Stimulated activated CD4-positive, alpha-beta T cell treated with anti-CD3 and anti-CD28 coated beads, Interleukin-2, amount 100 ng/mL, for 48 hours (primary cell): ENCODE data around the gene TRAPPC3.
"Not testable (repeated sequence)": the region's sequence is repeated elsewhere in the genome, so short reads cannot be mapped to it uniquely, and the experiment has no call there.

Experiments used
- DNase-seq, 2 donors: peaks; one replicate each; pipeline ENCODE4 v3.0.0-alpha.2; 2020

TRAPPC3 gene

DNA sequence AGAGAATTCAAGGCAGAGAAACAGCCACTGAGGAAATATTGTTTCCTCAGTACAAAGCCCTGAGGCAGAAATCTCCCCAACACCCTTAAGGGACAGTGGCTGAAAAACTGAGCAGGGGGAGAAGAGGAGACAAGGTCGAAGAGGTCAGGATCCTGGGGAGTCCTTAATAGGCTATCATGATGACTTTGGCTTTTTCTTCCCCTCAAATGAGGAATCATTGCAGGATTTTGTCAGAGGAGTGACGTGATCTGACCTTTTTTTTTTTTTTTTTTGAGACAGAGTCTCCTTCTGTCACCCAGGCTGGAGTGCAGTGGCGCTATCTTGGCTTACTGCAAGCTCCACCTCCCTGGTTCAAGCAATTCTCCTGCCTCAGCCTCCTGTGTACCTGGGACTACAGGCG, 16.9 kb upstream of the TRAPPC3 start:
- no peak for DNase-seq

DNA sequence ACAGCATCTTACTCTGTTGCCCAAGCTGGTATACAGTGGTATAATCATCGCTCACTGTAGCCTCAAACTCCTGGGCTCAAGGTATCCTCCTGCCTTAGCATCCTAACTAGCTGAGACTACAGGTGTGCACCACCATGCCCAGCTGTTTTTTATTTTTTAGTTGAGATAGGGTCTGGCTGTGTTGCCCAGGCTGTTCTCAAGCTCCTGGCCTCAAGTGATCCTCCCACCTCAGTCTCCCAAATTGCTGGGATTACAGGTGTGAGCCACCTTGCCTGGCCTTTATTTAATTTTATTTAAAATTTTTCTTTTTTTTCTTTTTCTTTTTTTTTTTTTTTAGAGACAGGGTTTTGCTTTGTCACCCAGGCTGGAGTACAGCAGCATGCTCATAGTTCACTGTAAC, 15.9 kb upstream of the TRAPPC3 start:
- no peak for DNase-seq

DNA sequence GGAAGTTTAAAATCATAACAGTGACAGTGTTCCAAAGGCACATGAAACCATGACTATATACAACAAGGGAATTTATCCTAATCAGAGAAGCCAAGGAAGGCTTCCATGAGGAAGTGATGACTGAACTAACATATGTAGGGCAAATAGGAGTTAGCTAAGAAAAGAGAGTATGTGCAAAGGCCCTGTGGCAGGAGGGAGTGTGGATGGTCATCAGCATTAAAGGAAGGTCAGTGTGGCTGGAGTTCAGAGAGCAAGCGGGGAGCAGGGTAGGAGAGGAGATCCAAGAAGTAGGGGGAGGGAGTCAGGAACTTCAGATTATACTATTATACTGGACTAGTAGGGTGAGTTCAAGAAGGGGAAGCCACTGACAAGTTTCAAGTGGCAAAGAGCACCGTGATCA, 15.1 kb upstream of the TRAPPC3 start:
- DNase-seq = no peak

DNA sequence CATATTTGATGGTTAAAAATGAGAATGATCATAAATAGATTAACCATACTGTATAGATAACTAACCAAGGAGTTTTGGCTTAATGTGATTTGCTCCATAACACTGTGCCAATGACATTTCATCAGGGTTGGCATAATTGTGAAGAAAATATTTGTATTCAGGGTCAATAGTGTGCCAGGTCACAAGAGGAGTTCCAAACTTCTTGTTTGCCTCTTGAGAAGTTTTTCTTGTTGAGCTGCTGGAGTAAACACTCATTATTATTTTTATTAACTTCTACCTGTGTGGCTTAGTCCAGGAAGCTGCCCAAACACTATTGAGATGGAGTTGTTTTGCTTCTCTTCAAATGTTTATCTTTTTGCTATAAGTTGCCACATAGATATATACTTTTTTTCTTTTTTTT, 14.1 kb upstream of the TRAPPC3 start:
- no peak for DNase-seq

DNA sequence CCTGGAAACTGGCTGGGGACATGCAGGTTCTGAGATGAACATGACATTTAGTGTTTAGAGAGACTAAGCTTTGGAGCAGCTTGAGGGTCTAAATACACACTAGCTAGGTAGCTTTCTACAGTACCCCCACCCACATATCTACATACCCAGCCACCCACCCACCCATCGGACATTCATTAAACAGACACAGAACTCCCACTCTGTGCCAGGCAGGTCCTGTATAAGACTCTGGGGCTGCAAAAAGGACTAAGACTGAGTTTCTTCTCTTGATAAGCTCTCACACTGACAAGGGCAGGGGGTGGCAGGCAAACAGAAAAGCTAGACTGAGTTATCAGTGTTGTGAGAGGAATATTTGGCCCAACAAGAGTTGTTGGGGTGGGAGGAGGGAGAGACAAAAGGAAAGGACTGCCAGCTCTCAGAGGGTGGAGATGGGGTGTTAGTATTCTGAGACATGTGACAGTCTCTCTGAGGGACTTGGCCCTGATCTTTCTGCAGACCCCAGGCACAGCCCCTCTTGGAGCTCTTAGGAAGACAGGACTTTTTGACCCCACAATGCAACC, 13.5 kb upstream of the TRAPPC3 start:
- no peak for DNase-seq

DNA sequence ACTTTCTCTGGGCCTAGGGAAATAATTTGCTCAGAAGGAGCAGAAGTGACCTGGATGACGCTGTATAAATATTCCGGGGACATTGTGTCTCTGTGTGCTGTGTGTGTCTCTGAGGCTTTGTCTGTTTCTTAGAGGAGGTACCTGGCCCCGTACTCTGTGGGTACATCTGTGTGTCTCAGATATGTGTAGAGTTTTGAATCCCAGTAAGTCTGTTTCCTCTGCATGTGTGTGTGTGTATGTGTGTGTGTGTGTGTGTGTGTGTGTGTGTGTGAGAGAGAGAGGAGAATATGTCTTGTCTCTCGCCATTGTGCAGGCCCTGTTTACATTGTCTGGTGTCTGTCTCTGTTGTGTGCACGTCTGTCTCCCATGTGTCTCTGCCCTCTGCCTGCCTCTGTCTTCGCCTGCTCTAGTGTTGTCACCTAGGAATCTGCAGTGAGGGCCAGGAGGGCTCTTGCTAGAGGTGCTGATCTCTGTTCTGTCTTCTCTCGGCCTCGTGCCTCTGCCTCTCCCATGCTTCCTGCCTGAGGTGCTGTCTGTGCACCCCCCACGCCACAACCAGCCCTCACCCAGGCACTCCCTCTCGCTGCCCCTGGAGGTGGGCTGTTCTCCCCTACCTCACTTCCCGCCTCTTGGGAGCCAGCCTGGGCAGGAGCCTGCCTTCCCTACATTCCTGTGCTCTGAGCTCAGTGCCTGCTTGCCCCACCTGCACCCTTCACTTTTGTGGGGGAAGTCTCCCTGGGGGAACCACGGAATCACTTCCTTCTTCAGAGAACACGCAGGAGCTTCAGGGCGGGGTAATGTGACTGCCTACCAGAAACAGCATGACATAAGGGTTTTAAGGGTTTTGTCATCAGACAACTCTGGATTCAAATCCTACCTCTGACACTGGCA, 12.6 kb upstream of the TRAPPC3 start:
- peak in 1 of 2 donors; percentile 37 for DNase-seq

DNA sequence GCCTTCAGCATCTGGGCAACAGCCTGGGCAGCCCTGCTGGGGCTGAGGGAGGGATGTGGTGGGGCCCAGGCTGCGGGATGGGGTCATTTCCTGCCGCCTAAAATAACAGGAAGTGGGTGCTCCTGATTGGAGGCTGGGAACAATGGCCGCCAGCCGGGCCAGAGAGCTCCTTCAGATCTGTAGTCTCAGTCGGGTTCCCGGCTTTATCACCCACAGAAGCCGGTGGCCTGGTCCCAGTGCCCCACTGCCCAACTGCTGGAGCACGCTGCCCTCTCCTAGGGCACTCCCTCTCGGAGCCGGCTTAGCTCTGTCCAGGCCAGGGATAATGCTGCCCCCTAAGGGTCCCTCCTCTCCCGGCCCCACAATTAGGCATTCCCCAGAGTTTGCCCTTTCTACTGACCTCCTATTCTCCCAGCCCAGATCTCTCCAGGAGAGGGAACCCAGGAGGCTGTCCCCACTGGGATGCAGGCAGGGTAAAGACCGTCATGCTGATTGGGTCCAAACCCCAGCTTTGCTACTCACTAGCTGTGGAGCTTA, 11.7 kb upstream of the TRAPPC3 start:
- DNase-seq = peak; percentile 63 to 64

DNA sequence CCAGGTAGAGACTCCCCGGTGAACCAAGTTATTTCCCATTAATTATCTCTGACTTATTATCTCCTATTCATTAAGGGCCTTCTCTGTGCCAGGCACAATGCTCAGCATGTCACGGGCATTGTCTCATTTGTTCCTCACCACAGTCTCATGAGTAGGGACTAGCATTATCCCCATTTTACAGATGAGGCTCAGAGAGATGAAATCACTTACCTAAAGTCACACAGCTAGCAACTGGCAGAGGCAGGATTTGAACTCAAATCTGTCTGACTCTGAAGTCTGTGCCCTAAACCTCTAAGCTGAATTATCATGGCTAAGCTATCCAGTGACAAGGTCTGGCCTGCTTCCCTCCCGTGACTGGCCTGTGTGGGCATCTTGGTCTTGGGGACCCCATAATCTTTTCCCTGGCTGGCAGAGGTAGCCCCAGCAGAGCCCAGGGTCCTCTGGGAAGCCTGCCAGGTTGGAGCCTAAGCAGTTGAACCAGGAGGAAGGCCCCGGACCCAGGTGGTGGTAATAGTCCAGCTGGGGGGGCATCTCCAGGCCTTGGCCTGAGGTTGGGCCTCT, 11.2 kb upstream of the TRAPPC3 start:
- DNase-seq = no peak

DNA sequence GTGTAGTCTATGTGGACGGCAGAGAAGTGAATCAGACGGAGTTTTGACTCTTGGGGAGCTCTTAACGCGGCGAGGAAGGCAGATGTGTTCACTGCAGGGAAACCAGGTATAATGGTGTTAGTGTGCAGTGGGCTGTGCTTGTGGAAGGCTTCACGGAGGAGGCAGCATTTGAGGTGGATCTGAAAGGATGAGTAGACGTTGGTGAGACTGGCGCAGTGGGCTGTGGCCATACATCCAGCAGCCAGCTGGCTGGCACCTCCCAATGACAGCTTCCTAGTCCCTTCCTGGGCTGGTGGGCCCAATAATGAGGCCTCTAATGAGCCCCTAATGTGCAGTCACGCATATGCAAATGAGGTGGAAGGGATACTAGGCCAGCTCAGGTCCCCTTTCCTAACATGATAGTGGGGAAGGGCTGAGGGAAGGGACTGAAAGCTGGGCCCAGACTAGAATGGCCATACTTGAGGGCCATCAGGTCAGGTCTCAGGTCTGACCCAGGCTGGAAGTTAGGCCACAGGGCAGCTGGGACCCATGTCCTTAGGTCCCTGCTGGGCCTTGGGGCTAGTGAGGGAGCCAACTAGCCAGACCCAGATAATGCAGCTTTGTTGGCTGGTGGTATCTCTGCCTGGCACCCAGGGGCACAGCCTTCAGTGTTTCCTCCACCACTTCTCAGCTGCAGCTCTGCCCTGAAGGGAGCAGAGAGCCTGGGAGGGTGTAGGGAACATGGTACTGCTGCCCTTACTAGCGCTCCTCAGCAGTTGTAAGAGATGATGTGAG, 10.5 kb upstream of the TRAPPC3 start:
- no peak for DNase-seq

DNA sequence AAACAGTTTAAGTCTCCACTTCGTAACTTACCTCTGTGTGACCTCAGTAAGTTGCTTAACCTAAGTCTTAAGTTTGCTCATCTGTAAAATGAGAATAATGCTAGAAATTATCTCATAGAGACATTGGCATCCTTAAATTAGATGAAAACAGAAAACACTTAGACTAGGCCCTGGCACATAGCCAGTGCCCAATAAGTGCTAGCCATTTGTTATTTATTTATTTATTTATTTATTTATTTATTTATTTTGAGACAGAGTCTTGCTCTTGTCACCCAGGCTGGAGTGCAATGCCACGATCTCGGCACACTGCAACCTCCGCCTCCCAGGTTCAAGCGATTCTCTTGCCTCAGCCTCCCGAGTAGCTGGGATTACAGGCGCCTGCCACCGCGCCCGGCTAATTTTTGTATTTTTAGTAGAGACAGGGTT, 9.6 kb upstream of the TRAPPC3 start:
- not testable (repeated sequence) for DNase-seq

DNA sequence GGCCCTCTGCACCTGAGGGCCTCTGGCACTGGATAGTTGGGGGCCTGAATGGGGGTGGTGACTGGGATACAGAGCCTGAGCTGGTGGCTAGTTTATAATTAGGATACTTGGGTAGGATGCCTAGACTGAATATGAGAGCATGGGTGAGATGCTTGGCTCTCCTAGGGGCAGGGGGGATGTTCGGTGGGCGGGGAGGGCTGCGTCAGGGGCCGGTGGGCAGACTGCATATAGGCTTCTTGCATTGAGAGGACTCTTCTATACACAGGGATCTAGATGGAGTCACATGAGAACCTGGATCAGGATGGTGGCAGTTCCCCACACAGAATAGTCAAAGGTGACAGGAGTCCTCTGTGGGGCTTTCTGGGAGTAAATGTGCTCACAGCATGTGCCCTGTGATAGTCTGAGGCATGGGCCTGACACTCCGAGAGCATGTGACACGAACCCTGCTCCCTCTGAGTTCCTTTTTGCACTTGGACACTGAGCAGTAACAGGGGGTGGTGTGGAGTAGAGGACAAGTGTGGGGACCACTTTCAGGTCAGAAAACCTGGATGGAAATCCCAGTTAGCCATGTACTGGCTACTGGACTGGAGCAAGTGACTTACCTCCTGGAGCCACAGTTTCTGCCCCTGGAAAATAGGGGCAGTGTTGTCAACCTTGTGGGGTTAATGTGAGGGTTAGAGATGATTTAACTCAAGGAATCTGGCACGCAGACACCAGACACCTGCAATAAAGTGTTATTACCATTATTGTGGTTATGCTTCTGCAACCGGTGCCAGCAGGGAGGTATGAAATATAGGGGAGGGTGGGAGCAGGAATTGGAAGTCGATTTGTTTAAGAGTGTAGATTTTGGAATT, 8.9 kb upstream of the TRAPPC3 start:
- DNase-seq = no peak

DNA sequence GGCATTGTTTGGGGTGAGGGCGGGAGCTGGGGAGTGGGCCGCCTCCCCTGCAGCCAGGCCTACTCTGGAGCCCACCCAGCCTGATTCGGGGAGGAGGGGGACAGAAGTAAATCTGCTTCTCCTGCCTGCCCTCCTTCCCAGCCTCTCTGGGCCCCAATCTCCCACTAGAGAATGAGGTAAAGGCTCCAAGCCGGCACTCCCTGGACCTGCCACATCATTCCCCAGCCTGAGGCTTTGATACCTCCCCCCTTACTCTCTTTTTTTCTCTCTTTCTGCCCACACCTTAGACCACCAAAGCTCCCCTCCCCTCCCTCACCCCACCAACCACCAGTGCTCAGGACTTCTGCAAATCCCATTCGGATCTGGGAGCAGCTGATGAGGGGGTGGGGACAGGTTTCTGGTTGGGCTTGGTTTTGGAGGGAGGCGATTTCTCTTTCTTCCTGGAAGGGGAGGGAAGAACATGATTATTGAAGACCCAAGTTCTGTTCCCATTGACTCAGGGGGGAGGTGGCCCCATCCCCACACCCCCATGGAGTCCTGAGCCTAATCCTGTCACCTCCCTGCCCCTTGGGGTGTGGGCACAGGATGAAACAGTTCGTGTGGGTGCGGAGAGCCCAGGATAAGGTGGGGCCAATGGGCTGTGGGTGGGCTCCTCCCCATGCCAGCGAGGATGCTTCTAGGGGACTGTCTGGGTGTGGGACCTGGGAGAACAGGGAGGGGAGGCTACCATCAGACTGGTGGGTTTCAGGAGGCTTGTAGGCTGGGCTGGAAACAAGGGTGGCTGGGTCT, 8.0 kb upstream of the TRAPPC3 start:
- DNase-seq = no peak

DNA sequence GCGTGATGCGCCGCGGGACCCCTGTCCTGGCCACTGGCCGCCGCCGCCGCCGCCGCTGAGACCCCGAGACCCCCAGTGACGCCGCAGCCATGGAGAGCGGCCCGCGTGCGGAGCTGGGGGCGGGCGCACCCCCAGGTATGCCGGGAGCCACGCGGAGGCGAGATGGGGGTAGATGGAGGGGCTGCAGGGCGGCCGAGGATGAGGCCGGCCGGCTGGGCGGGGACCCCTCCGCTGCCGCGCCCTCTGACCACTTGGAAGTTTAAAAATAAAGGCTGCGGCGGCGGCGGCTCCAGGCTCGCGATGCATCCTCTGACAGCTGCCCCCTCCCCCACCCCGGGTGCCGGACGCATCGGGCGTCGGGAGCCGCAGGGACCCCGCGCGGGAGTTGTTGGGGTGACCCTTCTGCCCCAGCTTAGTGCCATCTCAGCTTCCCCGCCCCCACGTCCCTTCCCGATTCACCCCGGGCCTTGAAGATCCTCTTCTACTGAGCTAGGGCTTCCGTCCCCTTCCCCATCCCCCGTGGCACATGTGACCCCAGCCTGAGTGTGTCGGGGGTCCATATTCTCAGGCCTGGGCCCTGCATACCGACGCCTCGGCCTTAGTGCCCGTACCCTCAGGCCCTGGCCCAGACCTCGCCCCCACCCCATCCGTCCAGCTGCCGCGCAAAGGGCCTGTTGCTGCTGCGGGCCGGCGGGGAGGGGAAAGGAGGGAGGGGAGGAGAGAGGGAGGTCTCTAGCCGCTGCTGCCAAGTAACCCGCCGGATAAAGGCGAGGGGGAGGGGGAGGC, 7.2 kb upstream of the TRAPPC3 start:
- DNase-seq = peak; percentile 40 to 50

DNA sequence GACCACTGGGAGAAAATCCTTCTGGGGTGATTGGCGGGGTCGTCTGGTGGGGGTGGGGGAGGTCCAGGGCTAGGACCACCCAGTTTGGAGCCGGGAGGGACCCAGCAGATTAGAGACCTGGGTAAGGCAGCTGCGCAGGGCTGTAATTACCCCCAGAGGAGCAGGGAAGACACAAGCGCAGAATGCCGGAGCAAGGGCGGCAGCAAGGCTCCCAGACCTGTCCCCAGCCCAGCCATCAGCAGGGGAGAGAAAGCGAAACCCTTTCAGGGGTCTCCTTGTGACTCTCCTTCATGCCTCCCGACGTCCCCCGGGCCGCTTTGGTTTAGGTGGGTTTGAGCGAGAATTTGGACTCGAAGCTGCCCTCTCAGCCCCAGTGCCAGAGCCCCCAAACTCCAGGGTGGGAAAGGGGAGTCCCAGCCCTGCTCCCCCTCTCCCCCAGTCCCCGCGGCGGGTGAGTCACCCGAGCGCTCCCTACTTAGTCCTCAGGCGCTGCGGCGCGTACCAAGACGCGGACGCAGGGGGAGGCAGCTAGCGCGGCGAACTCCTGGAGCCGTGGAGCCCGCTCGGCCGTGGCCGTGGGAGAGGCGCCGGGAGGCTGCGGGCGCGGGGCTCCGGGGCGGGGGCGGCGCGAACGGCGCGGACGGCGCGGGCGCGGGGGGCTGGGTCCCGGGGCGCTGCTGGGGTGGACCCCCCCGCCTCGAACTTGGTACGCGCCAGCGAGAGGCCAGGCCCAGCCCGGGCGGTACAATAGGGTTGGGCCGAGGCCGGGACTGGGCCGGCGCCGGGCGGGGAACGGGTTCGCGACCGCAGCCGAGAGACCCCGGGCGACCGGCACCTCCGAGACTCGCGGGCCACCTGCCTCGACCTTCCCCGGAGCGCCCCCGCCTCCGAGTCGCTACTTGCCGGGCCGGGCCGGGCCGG, 6.4 kb upstream of the TRAPPC3 start, which contains the start of gene MAP7D1:
TSS of gene MAP7D1 (plus strand) at position 753 of the 921 bp plus-strand sequence. CDS start 258 bp downstream, outside the sequence.
- DNase-seq = peak; percentile 77 to 80

DNA sequence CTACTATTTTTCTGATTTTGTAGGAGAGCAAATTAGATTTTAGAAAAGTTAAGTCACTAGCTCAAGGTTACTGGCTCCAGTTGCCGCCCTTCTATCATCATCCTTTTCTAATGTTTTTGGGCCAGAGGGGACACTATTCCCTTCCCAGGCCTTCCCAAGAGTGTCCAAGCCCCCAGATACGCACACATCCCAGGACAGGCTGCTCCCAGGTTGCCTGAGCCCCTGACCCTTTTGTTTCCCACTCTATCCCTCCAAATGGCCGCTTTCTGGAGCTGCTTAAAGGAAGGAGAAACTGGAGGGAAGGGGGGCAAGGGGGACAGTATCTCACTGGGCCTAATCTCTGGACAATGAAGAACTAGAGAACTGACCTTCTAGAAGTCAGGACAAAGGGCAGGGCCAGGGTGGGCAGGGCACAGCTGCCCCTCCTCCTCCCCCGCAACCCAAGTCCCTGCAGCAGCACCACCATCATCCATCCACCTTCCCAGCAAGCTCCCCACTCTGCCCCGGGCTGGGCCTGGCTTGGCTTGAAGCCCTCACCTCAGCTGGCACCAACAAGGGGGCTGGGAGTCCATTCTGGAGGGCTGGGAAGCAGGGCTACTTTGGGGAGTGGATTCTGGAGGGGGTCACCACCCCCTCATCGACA, 5.6 kb upstream of the TRAPPC3 start:
- no peak for DNase-seq

DNA sequence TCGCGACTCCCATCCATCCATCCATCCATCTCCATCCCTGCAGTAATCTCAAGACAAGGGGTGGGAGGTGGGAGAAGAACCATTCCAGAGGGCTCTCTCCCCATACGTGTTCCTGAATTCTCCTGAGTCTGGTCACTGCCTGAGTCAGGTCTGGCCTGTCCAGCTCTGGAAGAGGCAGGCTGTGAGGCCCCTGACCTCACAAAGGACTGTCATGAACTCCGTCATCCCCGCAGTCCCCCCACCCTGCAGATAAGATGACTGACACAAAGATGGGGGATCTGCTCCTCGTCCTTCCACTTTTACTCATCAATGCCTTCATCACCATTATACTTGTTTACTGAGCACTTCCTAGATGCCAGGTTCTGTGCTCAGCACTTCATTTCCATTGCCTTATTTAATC, 5.0 kb upstream of the TRAPPC3 start:
- DNase-seq = no peak

DNA sequence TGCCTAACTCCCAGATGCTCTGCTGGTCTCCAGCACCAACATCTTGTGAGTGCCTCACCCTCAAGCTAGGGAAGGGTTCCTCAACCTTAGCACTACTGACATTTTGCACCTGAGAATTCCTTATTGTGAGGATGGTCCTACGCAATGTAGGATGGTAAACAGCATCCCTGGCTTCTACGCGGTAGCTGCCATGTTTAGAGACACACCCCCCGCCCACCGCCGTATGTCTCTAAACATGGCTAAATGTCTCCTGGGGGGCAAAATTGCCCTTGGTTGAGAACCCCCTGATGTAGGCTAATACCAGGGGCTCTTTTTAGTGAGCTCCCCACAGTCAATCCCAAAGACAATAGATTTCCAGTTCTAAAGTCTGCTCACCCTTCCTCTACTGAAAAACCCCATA, 4.2 kb upstream of the TRAPPC3 start:
- no peak for DNase-seq

DNA sequence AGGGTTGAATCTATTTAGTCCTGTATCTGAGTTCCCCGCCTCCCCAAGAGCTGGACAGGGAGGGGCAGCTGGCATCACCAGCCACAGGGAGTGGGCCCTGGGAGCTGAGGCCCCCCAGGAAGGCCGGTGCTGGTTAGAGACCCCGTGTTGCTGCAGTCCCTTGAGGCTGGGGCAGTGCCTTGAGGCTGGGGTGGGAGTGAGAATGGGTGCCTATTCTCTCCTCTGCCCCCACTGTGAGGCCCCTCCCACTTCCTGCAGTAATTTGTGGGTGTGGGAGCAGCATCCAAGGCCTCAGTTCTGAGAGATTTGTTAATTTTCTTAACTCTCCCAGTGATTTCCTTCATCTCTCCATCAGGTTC, 2.5 kb upstream of the TRAPPC3 start:
- DNase-seq = peak in 1 of 2 donors; percentile 35
